PFSK-1 (cell line): ENCODE measurements around the gene SNRPA1.

Source experiments
- POLR2AphosphoS5 ChIP-seq: IDR thresholded peaks from 2 replicates; pipeline ENCODE4 v1.6.1; 2012; ENCODE audit warnings: low read depth, mild to moderate bottlenecking, control low read depth, low read length, moderate library complexity
- REST ChIP-seq, 2 experiments: IDR thresholded peaks; 2 replicates each; pipeline versions ENCODE4 v1.6.1 to v1.8.0; 2011 to 2012; ENCODE audit warnings: low read depth in 2 of 2, low read length in 2 of 2, control low read depth in 1 of 2, inconsistent platforms in 1 of 2, mild to moderate bottlenecking in 1 of 2, moderate library complexity in 1 of 2; ENCODE audit not compliant: insufficient read depth in 1 of 2
- SIN3A ChIP-seq: IDR thresholded peaks from 2 replicates; pipeline ENCODE4 v1.6.1; 2012; ENCODE audit warnings: mild to moderate bottlenecking, low read length, moderate library complexity, borderline replicate concordance; ENCODE audit not compliant: insufficient read depth

GRCh38 chr15:101264011-101264410 lies 31.0 kb downstream of the SNRPA1 start:
- TF ChIP-seq POLR2AphosphoS5 (no peak), REST (IDR thresholded peaks at IDR 0.05; ENCODE audit: insufficient read depth in 1 of 2, low read depth in 2 of 2, low read length in 2 of 2) (no peak), SIN3A (no peak)
